Posterior cingulate gyrus (tissue), 11 donors: ENCODE measurements around the gene GPR62.

Experiments used
- DNase-seq, 10 donors: peaks; one replicate each; pipeline versions ENCODE4 v3.0.0 to v3.0.0-alpha.2; 2020 to 2021; ENCODE audit warnings: mixed read lengths in 3 of 10
- intact Hi-C: fragments of 100-400 bp; cut with DNase I; formaldehyde crosslinking; loops from one replicate; pipeline ENCODE4 v1.15.1; 2023

GPR62 gene

GRCh38 chr3:51937611-51938450, 17.4 kb upstream of the GPR62 start:
- intact Hi-C loops: no loop called here
- DNase-seq: peak in 2 of 10 donors; percentile 31 to 74

- peak in 2 of 10 donors; percentile 22 to 32 for DNase-seq
- intact Hi-C loops: no loop called here
Observed at GRCh38 chr3:51938780-51939425, 16.3 kb upstream of the GPR62 start.

DNA sequence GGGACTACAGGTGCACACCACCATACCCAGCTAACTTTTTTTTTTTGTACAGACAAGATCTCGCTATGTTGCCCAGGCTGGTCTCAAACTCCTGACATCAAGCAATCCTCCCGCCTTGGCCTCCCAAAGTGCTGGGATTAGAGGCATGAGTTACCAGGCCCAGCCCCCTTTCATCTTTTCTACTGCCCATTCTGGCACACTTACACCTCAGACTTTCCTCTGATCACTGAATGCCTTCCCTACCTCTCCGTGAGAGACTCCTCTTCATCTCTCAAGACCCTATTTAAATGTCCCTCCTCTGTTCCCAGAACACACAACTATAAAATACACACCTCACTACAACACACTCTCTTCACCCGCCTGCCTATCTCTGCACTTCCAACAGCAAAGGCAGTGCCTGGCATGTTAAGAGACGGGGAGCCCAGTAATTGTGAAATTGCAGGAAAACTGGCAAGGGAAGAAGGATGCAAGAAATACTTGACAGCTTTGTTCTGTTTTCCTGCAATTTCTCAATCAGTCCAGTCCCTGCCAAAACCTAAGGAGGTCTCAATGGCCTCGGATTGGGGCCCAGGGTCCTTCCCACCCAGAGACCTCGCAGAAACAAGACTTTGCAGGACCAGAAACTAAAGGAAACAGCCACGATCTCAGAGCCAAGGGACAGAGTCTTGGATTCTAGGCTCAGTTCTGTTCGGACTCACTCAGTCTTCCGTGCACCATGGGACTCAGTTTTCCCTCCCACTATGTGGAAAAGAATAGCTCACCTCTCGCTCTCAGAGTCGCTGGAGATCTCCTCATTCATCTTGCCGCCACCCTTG, 14.3 kb upstream of the GPR62 start:
- intact Hi-C loops: no loop called here
- peak in 2 of 10 donors; percentile 23 to 49 for DNase-seq

DNA sequence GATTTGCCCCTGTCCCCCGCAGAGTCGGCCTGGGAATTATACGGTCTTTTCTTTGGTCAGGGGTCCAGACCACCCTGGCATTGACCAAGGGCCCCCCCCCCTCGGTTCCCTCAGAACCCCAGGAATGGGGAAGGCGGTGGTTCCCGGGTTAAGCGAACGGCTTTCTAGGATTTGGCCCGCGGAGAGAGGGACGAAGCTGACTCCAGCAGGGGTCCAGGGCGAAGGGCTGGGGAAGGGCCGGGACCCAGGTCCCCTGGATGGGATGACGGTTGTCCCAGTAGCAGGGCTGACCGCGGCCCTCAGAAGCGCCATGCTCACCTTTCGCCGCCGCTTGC, 13.8 kb upstream of the GPR62 start:
- DNase-seq: no peak
- intact Hi-C loops: no loop called here

- peak; percentile 99 to 100 (median 100) for DNase-seq
- intact Hi-C loops: loop anchor here (1.0 kb wide), 2 partner anchors 32 to 54 kb away; partner anchors contain the start of gene ABHD14B
Observed at GRCh38 chr3:51941798-51942602, 13.2 kb upstream of the GPR62 start, which contains the start of the genes PARP3 and RRP9. TSS of gene PARP3 (plus strand) at chr3:51942363. CDS start at chr3:51943356, 993 bp downstream. TSS of gene RRP9 (minus strand) at chr3:51941904. CDS start at chr3:51941867, 37 bp downstream.

DNA sequence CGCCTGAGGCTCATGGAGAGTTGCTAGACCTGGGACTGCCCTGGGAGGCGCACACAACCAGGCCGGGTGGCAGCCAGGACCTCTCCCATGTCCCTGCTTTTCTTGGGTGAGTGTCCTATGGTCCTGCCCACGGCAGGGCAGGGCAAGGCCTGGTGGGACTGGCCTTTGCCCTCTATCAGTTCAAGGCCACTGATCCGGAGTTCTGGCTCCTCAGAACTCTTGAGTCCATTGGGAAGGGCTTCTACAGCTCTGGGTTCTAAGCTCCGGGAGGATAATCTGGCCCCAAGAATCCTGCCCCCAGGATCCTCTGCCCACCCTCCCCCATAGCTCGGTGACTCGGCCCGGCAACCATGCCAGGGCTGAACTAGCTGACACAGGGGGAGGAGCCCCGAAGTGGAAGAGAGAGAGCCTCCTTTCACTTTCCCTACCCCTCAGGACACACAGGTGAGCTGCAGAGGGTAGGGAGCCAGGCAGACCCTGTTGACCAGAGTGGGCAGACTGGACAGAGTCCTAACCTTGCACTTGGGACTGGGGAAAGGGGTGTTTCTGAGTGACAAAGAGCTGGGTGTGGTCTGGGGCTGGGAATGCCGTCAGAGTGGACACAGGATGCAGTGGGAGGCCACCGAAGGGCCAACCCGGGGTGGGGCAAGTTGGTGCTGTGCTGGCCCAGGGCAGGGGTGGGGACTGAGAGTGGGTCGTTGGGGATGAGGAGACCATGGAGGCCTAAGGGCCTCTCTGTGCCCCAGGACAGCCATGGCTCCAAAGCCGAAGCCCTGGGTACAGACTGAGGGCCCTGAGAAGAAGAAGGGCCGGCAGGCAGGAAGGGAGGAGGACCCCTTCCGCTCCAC, 12.4 kb upstream of the GPR62 start:
- intact Hi-C loops: loop anchor here (1.0 kb wide), 2 partner anchors 31 to 53 kb away; partner anchors contain the start of gene ABHD14B
- peak in 4 of 10 donors; percentile 26 to 86 (median 75) for DNase-seq

DNA sequence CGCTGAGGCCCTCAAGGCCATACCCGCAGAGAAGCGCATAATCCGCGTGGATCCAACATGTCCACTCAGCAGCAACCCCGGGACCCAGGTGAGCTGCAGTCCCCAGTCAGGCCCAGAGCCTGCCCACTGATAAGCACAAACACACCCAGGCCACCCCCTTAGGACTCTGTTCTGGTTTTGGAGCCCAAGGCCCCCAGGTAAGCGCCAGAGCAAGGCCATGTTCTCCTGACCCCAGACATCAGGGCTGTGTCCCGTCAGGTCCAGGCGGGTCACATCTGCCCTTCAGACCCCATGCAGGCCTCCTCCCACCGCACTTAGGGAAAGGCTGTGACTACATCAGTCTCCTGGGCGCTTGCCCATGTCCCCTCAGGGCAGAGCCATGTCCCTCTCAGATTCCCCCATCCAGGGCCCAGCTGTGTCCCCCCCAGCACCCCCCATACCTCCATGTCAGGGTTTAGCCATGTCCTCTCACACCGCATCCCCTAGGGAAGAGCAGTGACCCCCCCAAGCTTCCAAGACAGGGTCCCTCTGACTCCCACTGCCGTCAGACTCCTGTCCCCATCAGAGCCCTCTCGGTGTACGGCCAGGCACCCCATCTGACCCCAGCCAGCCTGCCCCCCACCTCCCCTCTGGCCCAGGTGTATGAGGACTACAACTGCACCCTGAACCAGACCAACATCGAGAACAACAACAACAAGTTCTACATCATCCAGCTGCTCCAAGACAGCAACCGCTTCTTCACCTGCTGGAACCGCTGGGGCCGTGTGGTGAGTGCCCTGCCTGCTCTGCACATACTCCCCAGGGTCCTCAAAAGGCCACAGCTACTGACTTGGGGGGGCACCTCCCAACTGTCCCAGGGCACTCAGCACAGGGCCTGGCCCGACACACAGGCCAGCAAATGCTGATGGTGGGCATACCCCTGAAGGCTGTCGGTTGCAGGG, 11.5 kb upstream of the GPR62 start:
- DNase-seq: peak in 3 of 10 donors; percentile 48 to 73 (median 63)
- intact Hi-C loops: no loop called here

DNA sequence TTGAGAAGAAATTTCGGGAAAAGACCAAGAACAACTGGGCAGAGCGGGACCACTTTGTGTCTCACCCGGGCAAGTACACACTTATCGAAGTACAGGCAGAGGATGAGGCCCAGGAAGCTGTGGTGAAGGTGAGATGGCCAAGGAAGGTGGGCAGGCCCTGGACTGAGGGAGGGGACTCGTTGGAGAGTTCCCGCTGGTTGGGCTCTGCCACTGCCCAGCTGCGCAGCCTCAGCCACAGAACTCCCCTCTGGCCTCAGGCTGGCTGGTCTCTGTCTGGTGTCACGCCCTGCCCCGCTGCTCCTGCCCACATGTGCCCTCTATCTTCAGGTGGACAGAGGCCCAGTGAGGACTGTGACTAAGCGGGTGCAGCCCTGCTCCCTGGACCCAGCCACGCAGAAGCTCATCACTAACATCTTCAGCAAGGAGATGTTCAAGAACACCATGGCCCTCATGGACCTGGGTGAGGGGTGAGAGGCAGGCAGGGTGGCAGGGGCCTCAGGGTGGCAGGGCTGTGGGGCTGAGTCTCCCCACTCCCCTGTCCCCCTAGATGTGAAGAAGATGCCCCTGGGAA, 10.6 kb upstream of the GPR62 start:
- DNase-seq: peak in 4 of 10 donors; percentile 8 to 74 (median 42)
- intact Hi-C loops: no loop called here

- peak in 4 of 10 donors; percentile 19 to 77 (median 55) for DNase-seq
- intact Hi-C loops: no loop called here
Observed at GRCh38 chr3:51945031-51945840, 9.9 kb upstream of the GPR62 start.

DNA sequence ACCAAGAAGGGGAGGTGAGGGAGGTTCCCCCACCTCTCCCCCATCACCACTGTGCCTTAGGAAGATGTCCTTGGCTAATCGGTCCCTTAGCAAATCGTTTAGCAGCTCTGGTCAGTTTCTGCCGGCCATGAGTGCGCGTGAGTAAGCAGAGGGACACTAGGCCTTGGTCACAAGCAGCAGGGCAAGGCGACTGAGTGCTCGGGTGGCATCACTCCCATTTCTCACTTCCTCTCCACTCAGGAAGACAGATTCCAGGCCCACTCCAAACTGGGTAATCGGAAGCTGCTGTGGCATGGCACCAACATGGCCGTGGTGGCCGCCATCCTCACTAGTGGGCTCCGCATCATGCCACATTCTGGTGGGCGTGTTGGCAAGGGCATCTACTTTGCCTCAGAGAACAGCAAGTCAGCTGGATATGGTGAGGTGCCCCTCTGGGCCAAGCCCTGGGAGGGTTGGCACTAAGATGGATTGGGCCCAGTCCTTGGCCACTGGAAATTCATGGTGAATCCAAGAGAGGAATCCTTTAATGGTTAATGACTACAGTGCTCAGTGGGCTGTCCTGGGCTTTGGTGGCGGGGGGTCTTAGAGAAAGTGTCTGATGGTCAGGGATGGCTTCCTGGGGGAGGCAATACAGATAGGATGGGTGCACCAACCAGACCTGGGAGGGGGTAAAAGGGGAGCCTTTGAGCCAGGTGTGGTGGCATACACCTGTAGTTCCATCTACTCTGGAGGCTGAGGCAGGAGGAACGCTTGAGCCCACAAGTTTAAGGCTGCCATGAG, 9.1 kb upstream of the GPR62 start:
- DNase-seq: peak in 4 of 10 donors; percentile 2 to 61 (median 58)
- intact Hi-C loops: no loop called here

GRCh38 chr3:51946796-51947195, 8.4 kb upstream of the GPR62 start:
- intact Hi-C loops: no loop called here
- DNase-seq: peak in 3 of 10 donors; percentile 1 to 47 (median 9)

DNA sequence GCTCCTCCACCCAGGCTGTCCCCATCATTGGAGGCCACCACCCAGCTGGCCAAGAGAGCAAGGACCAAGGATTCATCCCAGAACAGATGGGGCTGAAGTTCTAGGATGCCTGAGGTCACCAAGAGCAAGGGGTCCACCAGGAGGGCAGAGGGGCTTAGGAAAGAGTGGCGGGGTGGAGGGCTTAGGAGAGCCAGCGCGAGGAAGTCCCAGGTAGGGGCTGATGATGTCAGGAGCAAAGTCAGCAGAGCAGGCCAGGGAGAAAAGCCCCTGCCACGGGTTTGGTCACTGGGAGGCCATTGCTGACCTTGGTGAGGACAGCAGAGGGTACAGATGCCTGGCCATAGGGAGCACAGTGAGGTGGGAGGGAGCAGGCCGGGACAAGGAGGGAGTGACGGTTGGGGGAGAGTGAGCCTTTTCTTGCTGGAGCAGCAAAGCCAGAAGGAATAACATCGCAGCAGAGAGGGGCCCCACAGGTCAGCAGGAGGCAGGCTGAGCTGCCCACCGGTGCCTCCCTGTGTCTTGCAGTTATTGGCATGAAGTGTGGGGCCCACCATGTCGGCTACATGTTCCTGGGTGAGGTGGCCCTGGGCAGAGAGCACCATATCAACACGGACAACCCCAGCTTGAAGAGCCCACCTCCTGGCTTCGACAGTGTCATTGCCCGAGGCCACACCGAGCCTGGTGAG, 7.8 kb upstream of the GPR62 start:
- intact Hi-C loops: no loop called here
- DNase-seq: peak in 4 of 10 donors; percentile 16 to 77 (median 57)

GRCh38 chr3:51948016-51948580, 7.1 kb upstream of the GPR62 start:
- intact Hi-C loops: no loop called here
- DNase-seq: peak in 4 of 10 donors; percentile 16 to 74 (median 50)

GRCh38 chr3:51949121-51949520, 6.1 kb upstream of the GPR62 start:
- DNase-seq: peak in 3 of 10 donors; percentile 9 to 62 (median 25)
- intact Hi-C loops: no loop called here

DNA sequence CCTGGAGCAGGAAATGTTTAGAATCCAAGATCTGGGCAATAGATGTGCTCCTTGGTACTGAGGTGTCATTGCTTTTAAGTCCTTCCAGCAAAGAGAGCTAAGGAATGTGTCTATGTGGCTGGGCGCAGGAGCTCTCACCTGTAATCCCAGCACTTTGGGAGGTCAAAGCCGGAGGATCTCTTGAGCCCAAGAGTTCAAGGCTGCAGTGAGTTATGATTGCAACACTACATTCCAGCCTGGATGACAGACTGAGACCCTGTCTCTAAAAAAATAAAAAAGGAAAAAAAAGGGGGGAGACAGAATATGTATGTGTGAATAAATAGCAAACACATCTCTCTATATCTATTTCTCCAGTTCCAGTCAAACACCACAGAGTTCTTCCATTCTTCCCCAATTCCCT, 4.3 kb upstream of the GPR62 start:
- intact Hi-C loops: no loop called here
- DNase-seq: peak in 2 of 10 donors; percentile 4 to 10
